ENCODE measurements around the gene EEF1AKMT4.

Gene EEF1AKMT4

GRCh38 chr3:184242297-184242685 lies 7.2 kb upstream of the EEF1AKMT4 start:
- Histone ChIP-seq H3K27ac (ENCODE audit: low read length) (no peak overlapping the region), H3K9ac (ENCODE audit: low read depth, low read length) (no peak overlapping the region), H3K4me2 (ENCODE audit: insufficient read depth, low read length) (no peak overlapping the region), H3K36me3 (ENCODE audit: insufficient read depth, low read length) (peaks cover 46% of the 10 kb centered on the region), H3K79me2 (ENCODE audit: insufficient read depth, low read length) (peaks cover 13% of the 10 kb centered on the region), H2AFZ (ENCODE audit: low read depth, low read length) (no peak overlapping the region), H3K27me3 (ENCODE audit: insufficient read depth, low read length, poor library complexity) (no peaks in the 10 kb centered on the region), H3K4me1 (ENCODE audit: insufficient read depth, low read length) (peaks cover 6% of the 10 kb centered on the region; the same call in 1 of the 2 replicates), H3K9me3 (ENCODE audit: insufficient read depth, low read length, severe bottlenecking) (no peaks in the 10 kb centered on the region), H3K4me3 (ENCODE audit: low read depth in 1 of 2, low read length in 2 of 2) (no peak overlapping the region), H4K20me1 (ENCODE audit: insufficient read depth, low read length) (peaks cover 38% of the 10 kb centered on the region)
- ATAC-seq (ENCODE audit: insufficient read depth, low read depth) (no peak), DNase-seq (no peak)
- no peak for TF ChIP-seq CTCF (IDR thresholded peaks at IDR 0.05; ENCODE audit: borderline replicate concordance, extremely low read depth, low read length, poor library complexity, severe bottlenecking)
- TF ChIP-seq EZH2 (IDR thresholded peaks at IDR 0.05; ENCODE audit: borderline replicate concordance, low read depth, low read length, severe bottlenecking) = no peak

GRCh38 chr3:184248454-184249411 lies 739 bp upstream of the EEF1AKMT4 start, which contains the start of gene ALG3:
Gene ALG3, minus strand, starts transcription at chr3:184248962. Its CDS starts 22 bp downstream, at chr3:184248940.
- no peak for TF ChIP-seq EZH2 (IDR thresholded peaks at IDR 0.05; ENCODE audit: borderline replicate concordance, low read depth, low read length, severe bottlenecking)
- TF ChIP-seq CTCF (IDR thresholded peaks at IDR 0.05; ENCODE audit: borderline replicate concordance, extremely low read depth, low read length, poor library complexity, severe bottlenecking) = no peak
- Histone ChIP-seq H3K36me3 (ENCODE audit: insufficient read depth, low read length) (peaks cover 30% of the 10 kb centered on the region), H3K4me1 (ENCODE audit: insufficient read depth, low read length) (peaks cover 34% of the 10 kb centered on the region), H3K9me3 (ENCODE audit: insufficient read depth, low read length, severe bottlenecking) (no peaks in the 10 kb centered on the region), H3K27me3 (ENCODE audit: insufficient read depth, low read length, poor library complexity) (no peaks in the 10 kb centered on the region), H3K9ac (ENCODE audit: low read depth, low read length) (peak within 1 kb of the TSS; percentile 76), H3K79me2 (ENCODE audit: insufficient read depth, low read length) (peaks cover 39% of the 10 kb centered on the region), H3K4me2 (ENCODE audit: insufficient read depth, low read length) (peak within 1 kb of the TSS; percentile 89), H2AFZ (ENCODE audit: low read depth, low read length) (peak within 1 kb of the TSS; percentile 96), H3K4me3 (ENCODE audit: low read depth in 1 of 2, low read length in 2 of 2) (peak within 1 kb of the TSS; percentile 96 to 100), H3K27ac (ENCODE audit: low read length) (peak within 1 kb of the TSS; percentile 90), H4K20me1 (ENCODE audit: insufficient read depth, low read length) (peaks cover 10% of the 10 kb centered on the region; the same call in 1 of the 2 replicates)
- DNase-seq = peak; percentile 88
- ATAC-seq (ENCODE audit: insufficient read depth, low read depth) = peak; percentile 56

GRCh38 chr3:184250167-184250828 lies 826 bp downstream of the EEF1AKMT4 start:
- H3K36me3 ChIP-seq (ENCODE audit: insufficient read depth, low read length) = peaks cover 14% of the 10 kb centered on the region
- peak overlapping the region; percentile 76 for H3K9ac ChIP-seq (ENCODE audit: low read depth, low read length)
- peak overlapping the region; percentile 90 for H3K27ac ChIP-seq (ENCODE audit: low read length)
- peak; percentile 76 for ATAC-seq (ENCODE audit: insufficient read depth, low read depth)
- peaks cover 39% of the 10 kb centered on the region for H3K79me2 ChIP-seq (ENCODE audit: insufficient read depth, low read length)
- peak overlapping the region; percentile 89 for H3K4me2 ChIP-seq (ENCODE audit: insufficient read depth, low read length)
- H3K4me1 ChIP-seq (ENCODE audit: insufficient read depth, low read length) = peaks cover 34% of the 10 kb centered on the region
- TF ChIP-seq EZH2 (IDR thresholded peaks at IDR 0.05; ENCODE audit: borderline replicate concordance, low read depth, low read length, severe bottlenecking) = no peak
- peak; percentile 99 for TF ChIP-seq CTCF (IDR thresholded peaks at IDR 0.05; ENCODE audit: borderline replicate concordance, extremely low read depth, low read length, poor library complexity, severe bottlenecking)
- DNase-seq = peak; percentile 92
- H3K9me3 ChIP-seq (ENCODE audit: insufficient read depth, low read length, severe bottlenecking) = no peaks in the 10 kb centered on the region
- no peaks in the 10 kb centered on the region; the same call in 1 of the 2 replicates for H4K20me1 ChIP-seq (ENCODE audit: insufficient read depth, low read length)
- no peaks in the 10 kb centered on the region for H3K27me3 ChIP-seq (ENCODE audit: insufficient read depth, low read length, poor library complexity)
- H3K4me3 ChIP-seq (ENCODE audit: low read depth in 1 of 2, low read length in 2 of 2) = peak overlapping the region; percentile 96 to 100
- H2AFZ ChIP-seq (ENCODE audit: low read depth, low read length) = peak overlapping the region; percentile 96
